ENCODE data around the gene RTTN. TPM values are rescaled to one million over a fixed set of nuclear protein-coding genes. Genes with fewer than 3 reads are reported as not detected.

The RTTN gene
- total and polyA plus RNA-seq, 2 of the 13 experiments (the other 11 are each of a cell fraction or from before 2014, with no cell fraction given): 5.4 to 18.7 TPM

DNA sequence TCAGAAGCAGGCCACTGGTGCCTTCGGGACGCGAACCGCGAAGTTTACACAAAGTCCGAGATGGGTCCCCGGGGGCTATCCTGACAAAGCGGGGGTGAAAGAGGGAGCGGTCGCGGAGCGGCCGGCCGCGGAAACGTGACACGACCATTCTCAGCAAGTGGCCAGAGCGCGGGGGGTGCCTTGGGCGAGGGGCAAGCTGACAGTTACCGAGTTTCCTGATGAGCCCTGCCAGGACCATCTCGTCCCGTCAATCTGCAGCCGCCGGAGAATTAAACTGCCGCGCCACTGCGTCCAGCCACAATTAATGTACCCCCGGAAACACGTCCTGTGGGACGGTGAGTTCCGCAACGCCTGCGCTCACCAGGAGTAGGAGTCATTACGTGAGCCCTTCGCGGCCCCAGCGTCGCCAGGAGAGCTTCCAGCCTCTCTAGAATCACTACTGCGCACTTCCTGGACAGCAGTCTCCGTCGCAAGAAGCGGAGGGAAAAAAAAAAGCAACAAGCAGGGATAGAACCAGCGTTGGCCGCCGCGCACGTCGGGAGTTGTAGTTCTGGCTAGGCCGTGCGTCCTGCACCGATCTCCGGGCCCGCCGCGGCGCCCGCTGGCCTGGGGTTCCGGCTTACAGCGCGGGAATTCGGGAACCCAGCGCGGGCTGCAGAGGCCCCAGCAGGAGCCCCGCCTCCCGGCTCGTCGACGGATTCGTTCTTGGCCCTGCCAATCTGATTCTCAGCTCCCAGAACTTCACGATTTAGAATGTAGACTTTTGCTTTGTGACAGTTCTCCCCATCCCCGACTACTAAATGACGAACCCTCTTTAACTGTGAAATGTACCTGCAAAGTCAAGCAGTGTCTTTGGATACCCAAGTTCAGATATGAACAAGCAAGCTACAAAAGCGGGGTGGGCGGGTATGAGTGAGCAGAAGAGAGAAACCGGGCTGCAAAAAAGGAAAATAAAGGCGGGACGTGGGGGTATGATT, at the start of gene RTTN (continued):
- TF ChIP-seq, protein P1, sequence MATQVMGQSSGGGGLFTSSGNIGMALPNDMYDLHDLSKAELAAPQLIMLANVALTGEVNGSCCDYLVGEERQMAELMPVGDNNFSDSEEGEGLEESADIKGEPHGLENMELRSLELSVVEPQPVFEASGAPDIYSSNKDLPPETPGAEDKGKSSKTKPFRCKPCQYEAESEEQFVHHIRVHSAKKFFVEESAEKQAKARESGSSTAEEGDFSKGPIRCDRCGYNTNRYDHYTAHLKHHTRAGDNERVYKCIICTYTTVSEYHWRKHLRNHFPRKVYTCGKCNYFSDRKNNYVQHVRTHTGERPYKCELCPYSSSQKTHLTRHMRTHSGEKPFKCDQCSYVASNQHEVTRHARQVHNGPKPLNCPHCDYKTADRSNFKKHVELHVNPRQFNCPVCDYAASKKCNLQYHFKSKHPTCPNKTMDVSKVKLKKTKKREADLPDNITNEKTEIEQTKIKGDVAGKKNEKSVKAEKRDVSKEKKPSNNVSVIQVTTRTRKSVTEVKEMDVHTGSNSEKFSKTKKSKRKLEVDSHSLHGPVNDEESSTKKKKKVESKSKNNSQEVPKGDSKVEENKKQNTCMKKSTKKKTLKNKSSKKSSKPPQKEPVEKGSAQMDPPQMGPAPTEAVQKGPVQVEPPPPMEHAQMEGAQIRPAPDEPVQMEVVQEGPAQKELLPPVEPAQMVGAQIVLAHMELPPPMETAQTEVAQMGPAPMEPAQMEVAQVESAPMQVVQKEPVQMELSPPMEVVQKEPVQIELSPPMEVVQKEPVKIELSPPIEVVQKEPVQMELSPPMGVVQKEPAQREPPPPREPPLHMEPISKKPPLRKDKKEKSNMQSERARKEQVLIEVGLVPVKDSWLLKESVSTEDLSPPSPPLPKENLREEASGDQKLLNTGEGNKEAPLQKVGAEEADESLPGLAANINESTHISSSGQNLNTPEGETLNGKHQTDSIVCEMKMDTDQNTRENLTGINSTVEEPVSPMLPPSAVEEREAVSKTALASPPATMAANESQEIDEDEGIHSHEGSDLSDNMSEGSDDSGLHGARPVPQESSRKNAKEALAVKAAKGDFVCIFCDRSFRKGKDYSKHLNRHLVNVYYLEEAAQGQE (IDR thresholded peaks at IDR 0.05; ENCODE audit: borderline replicate concordance in 1 of 2, low read depth in 1 of 2, low read length in 2 of 2): no peak
- TF ChIP-seq ZNF484 (CRISPR knock-in tag; IDR thresholded peaks at IDR 0.05; ENCODE audit: borderline replicate concordance, low read depth): no peak
- TF ChIP-seq ZIK1 (CRISPR knock-in tag; IDR thresholded peaks at IDR 0.05; ENCODE audit: borderline replicate concordance, low read depth): 0 out of 2 replicates have a peak, but pooled peaks have one; percentile 22
- TF ChIP-seq SIX1 (CRISPR knock-in tag; IDR thresholded peaks at IDR 0.05; ENCODE audit: borderline replicate concordance): 0 out of 2 replicates have a peak, but pooled peaks have one; percentile 49
- peak; percentile 59 for TF ChIP-seq LCORL (IDR thresholded peaks at IDR 0.05)
- peak; percentile 71; the same call in 1 of the 2 replicates for TF ChIP-seq LCORL (CRISPR knock-in tag; IDR thresholded peaks at IDR 0.05)
- TF ChIP-seq ZNF383 (CRISPR knock-in tag; IDR thresholded peaks at IDR 0.05; ENCODE audit: borderline replicate concordance): no peak
- TF ChIP-seq CBX1 (IDR thresholded peaks at IDR 0.05; ENCODE audit: low read depth): peak; percentile 89
- TF ChIP-seq KDM2A (CRISPR knock-in tag; IDR thresholded peaks at IDR 0.05; ENCODE audit: borderline replicate concordance, low read depth): peak; percentile 98
- 0 out of 2 replicates have a peak, but pooled peaks have one; percentile 48 for TF ChIP-seq ZUFSP (CRISPR knock-in tag; IDR thresholded peaks at IDR 0.05; ENCODE audit: borderline replicate concordance)
- TF ChIP-seq MZF1 (CRISPR knock-in tag; IDR thresholded peaks at IDR 0.05; ENCODE audit: borderline replicate concordance): no peak
- TF ChIP-seq NCOR1 (IDR thresholded peaks at IDR 0.05; ENCODE audit: borderline replicate concordance, low read length): peak; percentile 36; the same call in 1 of the 2 replicates
- no peak for TF ChIP-seq ZNF720 (CRISPR knock-in tag; IDR thresholded peaks at IDR 0.05)
- no peak for TF ChIP-seq PHF5A (CRISPR knock-in tag; IDR thresholded peaks at IDR 0.05; ENCODE audit: low read depth, unreplicated experiment)
- peak; percentile 95 for TF ChIP-seq ZNF749 (CRISPR knock-in tag; IDR thresholded peaks at IDR 0.05; ENCODE audit: borderline replicate concordance)
- TF ChIP-seq MTF1 (CRISPR knock-in tag; IDR thresholded peaks at IDR 0.05): 0 out of 2 replicates have a peak, but pooled peaks have one; percentile 67
- peak; percentile 73 for TF ChIP-seq ATF1 (CRISPR knock-in tag; IDR thresholded peaks at IDR 0.05)
- peak; percentile 22; the same call in 1 of the 2 replicates for TF ChIP-seq ZNF431 (CRISPR knock-in tag; IDR thresholded peaks at IDR 0.05; ENCODE audit: borderline replicate concordance, low read depth)
- peak; percentile 51; the same call in 1 of the 2 replicates for TF ChIP-seq ARHGAP35 (CRISPR knock-in tag; IDR thresholded peaks at IDR 0.05; ENCODE audit: borderline replicate concordance)
- peak; percentile 88 for TF ChIP-seq SPEN (CRISPR knock-in tag; IDR thresholded peaks at IDR 0.05; ENCODE audit: low read depth)
- TF ChIP-seq RBM22 (optimal IDR thresholded peaks at IDR 0.05; ENCODE audit: low read length): no peak
- TF ChIP-seq ZNF883 (CRISPR knock-in tag; IDR thresholded peaks at IDR 0.05; ENCODE audit: not compliant biosample characterization): peak; percentile 87
- TF ChIP-seq ARNT2 (CRISPR knock-in tag; IDR thresholded peaks at IDR 0.05; ENCODE audit: low read depth): peak; percentile 52
- no peak for TF ChIP-seq ZBTB1 (CRISPR knock-in tag; IDR thresholded peaks at IDR 0.05; ENCODE audit: borderline replicate concordance)
